Astrocyte of the spinal cord (primary cell): Measurements from ENCODE around the gene FBXL17.

Experiments used
- DNase-seq: peaks from one replicate; pipeline ENCODE4 v3.0.0; 2011; ENCODE audit warnings: low read depth, low spot score
- H3K4me3 ChIP-seq: 2 replicates; pipeline ENCODE4 v1.5.1; 2011; ENCODE audit warnings: low read depth, mild to moderate bottlenecking, low read length, moderate library complexity
- in situ Hi-C: cut with HindIII; loops from 2 replicates; pipeline ENCODE4 v1.10.0; 2017; ENCODE audit warnings: low sequenced_read_pairs
- TF ChIP-seq, protein P1 (sequence below): IDR thresholded peaks from 2 replicates; pipeline ENCODE4 v1.5.1; 2012; ENCODE audit warnings: low read depth, mild to moderate bottlenecking, low read length, inconsistent platforms

FBXL17 gene

DNA sequence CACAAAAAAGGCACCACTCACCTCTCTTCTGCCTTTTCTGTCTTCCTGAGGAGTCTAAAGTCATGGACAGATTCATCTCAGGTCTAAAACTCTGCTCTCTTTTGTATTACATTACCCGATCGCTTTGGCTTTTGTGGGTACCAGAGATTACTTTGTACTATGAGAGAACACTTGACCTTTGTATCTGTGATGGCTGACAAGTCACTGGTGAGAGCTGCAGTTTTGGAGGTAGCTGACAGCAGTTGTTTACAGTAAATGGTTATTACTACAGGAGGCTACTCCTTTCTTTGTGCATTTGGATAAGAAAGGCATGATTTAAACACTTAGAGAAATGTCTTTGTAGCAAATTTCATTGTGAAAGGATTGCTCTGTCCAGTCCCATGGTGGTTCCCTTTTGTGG lies 307.3 kb downstream of the FBXL17 start:
- in situ Hi-C loops, result no loop called here
- TF ChIP-seq, protein P1, sequence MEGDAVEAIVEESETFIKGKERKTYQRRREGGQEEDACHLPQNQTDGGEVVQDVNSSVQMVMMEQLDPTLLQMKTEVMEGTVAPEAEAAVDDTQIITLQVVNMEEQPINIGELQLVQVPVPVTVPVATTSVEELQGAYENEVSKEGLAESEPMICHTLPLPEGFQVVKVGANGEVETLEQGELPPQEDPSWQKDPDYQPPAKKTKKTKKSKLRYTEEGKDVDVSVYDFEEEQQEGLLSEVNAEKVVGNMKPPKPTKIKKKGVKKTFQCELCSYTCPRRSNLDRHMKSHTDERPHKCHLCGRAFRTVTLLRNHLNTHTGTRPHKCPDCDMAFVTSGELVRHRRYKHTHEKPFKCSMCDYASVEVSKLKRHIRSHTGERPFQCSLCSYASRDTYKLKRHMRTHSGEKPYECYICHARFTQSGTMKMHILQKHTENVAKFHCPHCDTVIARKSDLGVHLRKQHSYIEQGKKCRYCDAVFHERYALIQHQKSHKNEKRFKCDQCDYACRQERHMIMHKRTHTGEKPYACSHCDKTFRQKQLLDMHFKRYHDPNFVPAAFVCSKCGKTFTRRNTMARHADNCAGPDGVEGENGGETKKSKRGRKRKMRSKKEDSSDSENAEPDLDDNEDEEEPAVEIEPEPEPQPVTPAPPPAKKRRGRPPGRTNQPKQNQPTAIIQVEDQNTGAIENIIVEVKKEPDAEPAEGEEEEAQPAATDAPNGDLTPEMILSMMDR, result no peak
- no peak overlapping the region for H3K4me3 ChIP-seq
- no peak for DNase-seq

DNA sequence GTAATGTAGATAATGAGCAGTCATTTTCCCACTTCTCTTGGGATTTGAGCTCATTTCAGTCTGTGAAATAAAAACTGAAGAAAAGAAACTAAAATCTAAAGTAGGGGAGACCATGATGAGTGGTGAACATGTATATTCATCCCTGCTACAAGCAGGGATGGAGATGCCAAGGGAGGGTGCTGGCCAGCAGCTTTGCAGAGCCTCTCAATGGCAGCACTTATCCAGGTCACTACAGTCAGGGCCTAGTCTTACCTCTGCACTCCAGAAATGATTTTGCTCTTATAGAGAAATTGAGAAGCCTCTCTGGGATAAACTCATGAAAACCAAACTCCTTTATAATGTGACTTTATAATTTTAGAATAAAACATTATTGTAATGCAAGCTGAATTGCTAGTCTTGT lies 317.6 kb downstream of the FBXL17 start:
- in situ Hi-C loops, result no loop called here
- TF ChIP-seq, protein P1, result no peak
- DNase-seq, result no peak
- no peak overlapping the region for H3K4me3 ChIP-seq

DNA sequence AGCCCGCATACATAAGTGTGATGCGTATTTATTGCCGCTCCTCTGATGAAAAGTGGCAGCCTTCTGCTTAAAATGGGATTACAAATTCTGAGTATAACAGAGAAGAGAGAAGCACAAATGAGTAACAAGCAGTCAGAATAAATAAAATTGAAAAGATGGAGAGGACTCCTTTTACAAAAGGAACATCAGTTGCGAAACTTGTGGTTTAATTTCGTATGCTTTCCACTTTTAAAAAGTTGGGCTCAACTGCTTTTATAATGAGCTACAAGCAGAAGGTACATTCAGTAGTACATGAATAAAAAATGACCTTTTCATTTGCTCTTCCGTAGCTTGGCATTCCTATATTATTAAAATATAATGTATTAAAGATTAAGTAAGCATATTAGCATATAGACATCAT lies 320.0 kb downstream of the FBXL17 start:
- in situ Hi-C loops, result no loop called here
- TF ChIP-seq, protein P1, result no peak
- DNase-seq, result peak; percentile 16
- H3K4me3 ChIP-seq, result no peak overlapping the region

DNA sequence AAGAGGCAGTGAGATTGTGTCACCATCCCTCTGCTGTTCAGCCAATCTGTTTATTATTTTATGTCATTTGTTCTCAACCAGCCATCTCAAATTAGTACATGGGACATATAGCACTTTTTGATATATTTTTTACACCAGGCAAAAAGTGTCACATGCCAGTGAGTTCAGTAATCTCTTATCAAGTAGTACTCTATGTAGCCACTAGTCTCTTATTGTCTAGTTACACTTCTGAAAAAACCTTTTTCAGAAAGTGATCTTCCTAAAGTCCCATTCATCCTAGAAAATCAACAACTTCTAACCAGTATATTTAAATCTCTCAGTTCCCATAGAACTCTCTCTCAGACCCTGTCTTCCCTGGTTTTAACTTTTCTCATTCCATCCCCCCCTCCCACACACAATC lies 321.6 kb downstream of the FBXL17 start:
- in situ Hi-C loops, result no loop called here
- TF ChIP-seq, protein P1, result no peak
- no peak overlapping the region for H3K4me3 ChIP-seq

DNA sequence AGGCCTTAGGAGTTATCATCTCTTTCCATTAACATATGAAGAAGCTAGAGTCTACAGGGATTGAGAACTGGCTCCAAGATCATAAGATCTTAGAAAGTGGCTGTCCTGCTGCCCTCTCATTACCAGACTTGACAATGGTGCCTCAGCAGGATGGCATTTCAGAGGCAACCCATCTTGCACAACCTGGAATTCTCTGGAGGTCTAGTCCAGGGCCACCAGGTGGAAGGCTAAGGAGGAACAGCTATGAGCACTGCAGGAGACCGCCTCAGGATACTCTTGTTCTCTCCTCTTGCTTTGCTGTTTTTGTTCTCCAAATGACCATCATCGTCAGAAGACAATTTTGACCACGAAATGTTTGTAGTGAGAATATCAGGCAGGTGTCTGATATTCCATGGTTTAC lies 322.6 kb downstream of the FBXL17 start:
- no peak for DNase-seq
- TF ChIP-seq, protein P1, result no peak
- in situ Hi-C loops, result no loop called here
- no peak overlapping the region for H3K4me3 ChIP-seq

More for the DNA sequence above, 321.6 kb downstream of the FBXL17 start:
- no peak for DNase-seq

DNA sequence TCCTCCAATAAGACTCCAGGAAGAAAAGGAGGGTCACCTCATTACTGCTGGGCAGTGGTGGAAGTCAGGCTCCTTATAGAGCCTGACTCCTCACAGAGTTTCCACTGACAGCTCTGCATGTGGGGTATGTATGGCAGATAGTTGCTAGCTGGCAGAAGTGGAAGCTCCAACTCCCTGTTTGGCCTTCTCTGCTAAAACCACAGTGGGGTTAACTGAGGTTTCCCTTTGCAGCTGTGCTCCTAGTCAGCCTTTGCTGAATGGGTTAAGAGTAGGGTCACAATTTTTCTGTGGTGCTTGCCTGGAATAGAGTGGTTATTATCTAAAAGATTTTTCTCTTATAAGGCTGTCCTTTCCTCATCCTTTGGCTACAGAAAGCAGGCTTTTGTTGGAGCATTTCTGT lies 327.5 kb downstream of the FBXL17 start:
- DNase-seq, result no peak
- TF ChIP-seq, protein P1, result no peak
- in situ Hi-C loops, result no loop called here
- H3K4me3 ChIP-seq, result no peak overlapping the region
